WTC11 (cell line): ENCODE results near the gene AKT3.

Experiments used
- ATF1 ChIP-seq: sonication (generic); formaldehyde crosslinking; IDR thresholded peaks from 2 replicates; pipeline ENCODE4 v1.8.1; 2023; ENCODE audit warnings: mild to moderate bottlenecking, moderate library complexity, missing genetic modification reagents
- ATF6 ChIP-seq: sonication (generic); formaldehyde crosslinking; IDR thresholded peaks from 2 replicates; pipeline ENCODE4 v1.8.1; 2023; ENCODE audit warnings: mild to moderate bottlenecking, missing genetic modification reagents
- CREB1 ChIP-seq: sonication (generic); formaldehyde crosslinking; IDR thresholded peaks from 2 replicates; pipeline ENCODE4 v1.8.0; 2023; ENCODE audit warnings: mild to moderate bottlenecking, missing genetic modification reagents
- CTCF ChIP-seq: fragments of 200-600 bp; IDR thresholded peaks from 2 replicates; pipeline ENCODE4 v1.8.0; 2022; ENCODE audit warnings: antibody characterized with exemption
- FOXJ3 ChIP-seq: sonication (generic); formaldehyde crosslinking; IDR thresholded peaks from 2 replicates; pipeline ENCODE4 v1.9.0; 2021; ENCODE audit warnings: missing genetic modification reagents, mild to moderate bottlenecking, borderline replicate concordance
- GABPB1 ChIP-seq: sonication (generic); formaldehyde crosslinking; IDR thresholded peaks from 2 replicates; pipeline ENCODE4 v1.8.1; 2023; ENCODE audit warnings: mild to moderate bottlenecking, missing genetic modification reagents
- JAZF1 ChIP-seq: fragments of 250-450 bp; sonication (Bioruptor Pico); IDR thresholded peaks from 2 replicates; pipeline ENCODE4 v1.9.0; 2021; ENCODE audit warnings: moderate library complexity, mild to moderate bottlenecking, inconsistent platforms
- JUN ChIP-seq: sonication (generic); formaldehyde crosslinking; IDR thresholded peaks from 2 replicates; pipeline ENCODE4 v1.8.0; 2023; ENCODE audit warnings: mild to moderate bottlenecking, missing genetic modification reagents
- MYBL2 ChIP-seq: sonication (generic); formaldehyde crosslinking; IDR thresholded peaks from 2 replicates; pipeline ENCODE4 v1.8.1; 2023; ENCODE audit warnings: mild to moderate bottlenecking, moderate library complexity, missing genetic modification reagents
- NFATC4 ChIP-seq: fragments of 250-450 bp; sonication (Bioruptor Pico); IDR thresholded peaks from 2 replicates; pipeline ENCODE4 v1.9.0; 2021; ENCODE audit warnings: mild to moderate bottlenecking
- ZNF121 ChIP-seq: sonication (generic); formaldehyde crosslinking; IDR thresholded peaks from 2 replicates; pipeline ENCODE4 v1.8.0; 2023; ENCODE audit warnings: missing genetic modification reagents
- TF ChIP-seq, protein P1 (sequence below): sonication (generic); formaldehyde crosslinking; IDR thresholded peaks from 2 replicates; pipeline ENCODE4 v1.8.0; 2022; ENCODE audit warnings: mild to moderate bottlenecking, missing genetic modification reagents
- TF ChIP-seq, protein P2 (sequence below): sonication (generic); formaldehyde crosslinking; IDR thresholded peaks from 2 replicates; pipeline ENCODE4 v1.8.1; 2023; ENCODE audit warnings: mild to moderate bottlenecking, missing genetic modification reagents

DNA sequence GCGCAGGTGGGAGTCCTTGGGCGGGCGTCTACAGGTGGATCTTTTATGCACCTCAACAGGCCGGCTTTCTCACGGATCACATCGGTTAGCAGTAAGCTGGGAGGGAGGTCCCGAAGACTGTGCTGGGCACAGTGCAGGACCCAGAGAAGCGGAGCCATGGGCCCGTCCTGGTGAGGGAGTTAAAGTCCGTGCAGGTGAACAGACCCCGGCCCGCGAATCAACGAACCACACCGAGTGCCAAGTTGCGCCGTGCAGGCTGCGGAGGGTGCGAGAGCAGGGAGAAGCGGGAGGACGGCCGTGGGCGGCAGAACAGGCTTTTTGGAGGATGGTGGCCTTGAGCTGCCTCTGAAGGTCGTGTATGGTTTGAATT lies 360.9 kb downstream of the AKT3 start:
- TF ChIP-seq JAZF1 (CRISPR knock-in tag) (no peak), GABPB1 (CRISPR knock-in tag) (no peak), CREB1 (CRISPR knock-in tag) (no peak), CTCF (no peak), ATF1 (CRISPR knock-in tag) (no peak), ZNF121 (no peak), JUN (CRISPR knock-in tag) (no peak), ATF6 (no peak), FOXJ3 (CRISPR knock-in tag) (no peak), MYBL2 (CRISPR knock-in tag) (no peak), NFATC4 (CRISPR knock-in tag) (no peak)
- TF ChIP-seq, protein P1, sequence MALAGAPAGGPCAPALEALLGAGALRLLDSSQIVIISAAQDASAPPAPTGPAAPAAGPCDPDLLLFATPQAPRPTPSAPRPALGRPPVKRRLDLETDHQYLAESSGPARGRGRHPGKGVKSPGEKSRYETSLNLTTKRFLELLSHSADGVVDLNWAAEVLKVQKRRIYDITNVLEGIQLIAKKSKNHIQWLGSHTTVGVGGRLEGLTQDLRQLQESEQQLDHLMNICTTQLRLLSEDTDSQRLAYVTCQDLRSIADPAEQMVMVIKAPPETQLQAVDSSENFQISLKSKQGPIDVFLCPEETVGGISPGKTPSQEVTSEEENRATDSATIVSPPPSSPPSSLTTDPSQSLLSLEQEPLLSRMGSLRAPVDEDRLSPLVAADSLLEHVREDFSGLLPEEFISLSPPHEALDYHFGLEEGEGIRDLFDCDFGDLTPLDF (CRISPR knock-in tag) = no peak
- TF ChIP-seq, protein P2, sequence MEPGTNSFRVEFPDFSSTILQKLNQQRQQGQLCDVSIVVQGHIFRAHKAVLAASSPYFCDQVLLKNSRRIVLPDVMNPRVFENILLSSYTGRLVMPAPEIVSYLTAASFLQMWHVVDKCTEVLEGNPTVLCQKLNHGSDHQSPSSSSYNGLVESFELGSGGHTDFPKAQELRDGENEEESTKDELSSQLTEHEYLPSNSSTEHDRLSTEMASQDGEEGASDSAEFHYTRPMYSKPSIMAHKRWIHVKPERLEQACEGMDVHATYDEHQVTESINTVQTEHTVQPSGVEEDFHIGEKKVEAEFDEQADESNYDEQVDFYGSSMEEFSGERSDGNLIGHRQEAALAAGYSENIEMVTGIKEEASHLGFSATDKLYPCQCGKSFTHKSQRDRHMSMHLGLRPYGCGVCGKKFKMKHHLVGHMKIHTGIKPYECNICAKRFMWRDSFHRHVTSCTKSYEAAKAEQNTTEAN (CRISPR knock-in tag) = no peak
